ENCODE data around the gene ASB11. TPM values are rescaled to one million over a fixed set of nuclear protein-coding genes. Genes with fewer than 3 reads are reported as not detected.

Gene ASB11
- total RNA-seq, 1 experiment from 2014 or later: not detected

- no peak overlapping the region for H4K91ac ChIP-seq (ENCODE audit: insufficient read length, low read depth, low read length)
- H3K23ac ChIP-seq (ENCODE audit: insufficient read length, low read depth, low read length): no peak overlapping the region
- no peaks in the 10 kb centered on the region for H3K23me2 ChIP-seq (ENCODE audit: insufficient read length, low read depth, low read length, poor library complexity, severe bottlenecking)
- H3K27me3 Mint-ChIP-seq (ENCODE audit: low read depth): peaks cover 1% of the 10 kb centered on the region
- H3K79me2 ChIP-seq (ENCODE audit: insufficient read depth, low read length): no peaks in the 10 kb centered on the region
- H3K27ac Mint-ChIP-seq: no peak overlapping the region
- H3K9ac ChIP-seq (ENCODE audit: extremely low read depth, insufficient read length, low read length): no peak overlapping the region
- no peak overlapping the region for H2BK20ac ChIP-seq (ENCODE audit: low read depth, low read length, poor library complexity, severe bottlenecking)
- no peaks in the 10 kb centered on the region for H3K79me1 ChIP-seq (ENCODE audit: insufficient read depth, low read depth, low read length, poor library complexity, severe bottlenecking)
- WGBS (ENCODE audit: extremely low coverage, insufficient read length, low lambda C conversion rate): no CpG with 5 or more reads among the region's 4 CpGs
- H3K14ac ChIP-seq (ENCODE audit: insufficient read depth, low read length): no peak overlapping the region
- H3K4me1 ChIP-seq (ENCODE audit: insufficient read depth, low read length): peaks cover 2% of the 10 kb centered on the region; the same call in 1 of the 2 replicates
- H4K5ac ChIP-seq (ENCODE audit: insufficient read length, low read depth, low read length): no peak overlapping the region
- no peak overlapping the region for H3K4ac ChIP-seq (ENCODE audit: low read depth, low read length)
- H2AK5ac ChIP-seq (ENCODE audit: insufficient read length, low read length): no peak overlapping the region
- no peak overlapping the region for H4K8ac ChIP-seq (replicated peaks; ENCODE audit: insufficient read length, low read depth, low read length)
- no peak overlapping the region for H3K56ac ChIP-seq (ENCODE audit: insufficient read length, low read depth, low read length)
- DNase-seq: no peak
- no peak overlapping the region for H2BK5ac ChIP-seq (ENCODE audit: insufficient read length, low read length)
- H2AFZ ChIP-seq (ENCODE audit: low read length): no peak overlapping the region
- H3T11ph ChIP-seq (ENCODE audit: low read length): no peak overlapping the region
- no peaks in the 10 kb centered on the region for H3K27me3 ChIP-seq (ENCODE audit: insufficient read depth, low read length)
- no peak overlapping the region for H3K18ac ChIP-seq (ENCODE audit: insufficient read length, low read depth, low read length)
- H2BK12ac ChIP-seq (ENCODE audit: insufficient read length, low read depth, low read length): no peak overlapping the region
- H3K9me3 Mint-ChIP-seq: peaks cover 15% of the 10 kb centered on the region in 2 experiments
- no peaks in the 10 kb centered on the region for H3K9me3 ChIP-seq (ENCODE audit: control insufficient read depth, low read depth, low read length)
- no peak overlapping the region for H3K4me3 Mint-ChIP-seq
- H2BK120ac ChIP-seq (ENCODE audit: low read depth, low read length, poor library complexity, severe bottlenecking): no peak overlapping the region
- H2BK15ac ChIP-seq (ENCODE audit: low read depth, low read length): no peak overlapping the region
- TF ChIP-seq CTCF (conservative IDR thresholded peaks at IDR 0.05): no peak
- H3K27ac ChIP-seq (ENCODE audit: insufficient read length, low read depth, low read length): no peak overlapping the region
- H4K20me1 ChIP-seq (ENCODE audit: control insufficient read depth, insufficient read depth, insufficient read length): no peaks in the 10 kb centered on the region
- no peak overlapping the region for H3K4me2 ChIP-seq (ENCODE audit: insufficient read depth, insufficient read length, low read length)
- no peaks in the 10 kb centered on the region; a peak in 1 of 7 replicates for H3K36me3 Mint-ChIP-seq (ENCODE audit: insufficient read depth in 1 of 3, low read depth in 3 of 3)
- H3K4me1 Mint-ChIP-seq: no peaks in the 10 kb centered on the region
Measured at GRCh38 chrX:15301924-15302323, 13.5 kb downstream of the ASB11 start.

All from H9 (cell line).